NCI-H446 (cell line): ENCODE measurements around the gene UGT1A5.

Source experiments
- DNase-seq, 2 experiments: peaks; one replicate each; lab custom pipeline; 2025; lab: John Stamatoyannopoulos, UW

The UGT1A5 gene

GRCh38 chr2:233712611-233713261 is at the start of gene UGT1A5:
Gene UGT1A5 (plus strand): TSS chr2:233712907. CDS start chr2:233712992, 85 bp downstream.
- DNase-seq: no peak

GRCh38 chr2:233663911-233664310 is 48.8 kb upstream of the UGT1A5 start:
- no peak for DNase-seq

GRCh38 chr2:233668605-233669260 is 44.0 kb upstream of the UGT1A5 start:
- no peak for DNase-seq

GRCh38 chr2:233671290-233672161 is 41.2 kb upstream of the UGT1A5 start, which contains the start of gene UGT1A9:
Gene UGT1A9 (plus strand): TSS chr2:233671898. CDS start chr2:233671935, 37 bp downstream.
- DNase-seq: no peak

GRCh38 chr2:233672886-233673285 is 39.8 kb upstream of the UGT1A5 start:
- DNase-seq: no peak

GRCh38 chr2:233673896-233674295 is 38.8 kb upstream of the UGT1A5 start:
- no peak for DNase-seq

- no peak for DNase-seq
Measured at GRCh38 chr2:233674314-233674713, 38.4 kb upstream of the UGT1A5 start.

GRCh38 chr2:233674995-233675394 is 37.7 kb upstream of the UGT1A5 start:
- no peak for DNase-seq

- DNase-seq: no peak
Measured at GRCh38 chr2:233676046-233676445, 36.7 kb upstream of the UGT1A5 start.

GRCh38 chr2:233679196-233679595 is 33.5 kb upstream of the UGT1A5 start:
- no peak for DNase-seq

- DNase-seq: no peak
Measured at GRCh38 chr2:233680361-233681045, 32.2 kb upstream of the UGT1A5 start.

GRCh38 chr2:233681521-233682099 is 31.1 kb upstream of the UGT1A5 start, which contains the start of gene UGT1A7:
Gene UGT1A7 (plus strand): TSS chr2:233681901. CDS start chr2:233681938, 37 bp downstream.
- DNase-seq: no peak

GRCh38 chr2:233684640-233685039 is 28.1 kb upstream of the UGT1A5 start:
- DNase-seq: no peak

- DNase-seq: no peak
Measured at GRCh38 chr2:233686928-233687327, 25.8 kb upstream of the UGT1A5 start.

GRCh38 chr2:233688341-233688740 is 24.4 kb upstream of the UGT1A5 start:
- DNase-seq: no peak

- no peak for DNase-seq
Measured at GRCh38 chr2:233689031-233689430, 23.7 kb upstream of the UGT1A5 start.

- no peak for DNase-seq
Measured at GRCh38 chr2:233689501-233689900, 23.2 kb upstream of the UGT1A5 start.

GRCh38 chr2:233690444-233690843 is 22.3 kb upstream of the UGT1A5 start:
- DNase-seq: no peak

- DNase-seq: no peak
Measured at GRCh38 chr2:233691443-233692433, 21.0 kb upstream of the UGT1A5 start.

GRCh38 chr2:233692648-233693047 is 20.1 kb upstream of the UGT1A5 start, which contains the start of gene UGT1A6:
Gene UGT1A6 (plus strand): TSS chr2:233692890. CDS start chr2:233693005, 115 bp downstream.
- DNase-seq: no peak
